Stimulated activated CD8-positive, alpha-beta memory T cell treated with anti-CD3 and anti-CD28 coated beads, Interleukin-15, amount 100 ng/mL, for 24 hours (primary cell): Measurements from ENCODE around the gene ZNF497.
"Not testable (repeated sequence)": the region's sequence is repeated elsewhere in the genome, so short reads cannot be mapped to it uniquely, and the experiment has no call there.

Experiments
- DNase-seq: peaks from one replicate; pipeline ENCODE4 v3.0.0-alpha.2; 2020; ENCODE audit warnings: low read depth

Gene ZNF497

DNA sequence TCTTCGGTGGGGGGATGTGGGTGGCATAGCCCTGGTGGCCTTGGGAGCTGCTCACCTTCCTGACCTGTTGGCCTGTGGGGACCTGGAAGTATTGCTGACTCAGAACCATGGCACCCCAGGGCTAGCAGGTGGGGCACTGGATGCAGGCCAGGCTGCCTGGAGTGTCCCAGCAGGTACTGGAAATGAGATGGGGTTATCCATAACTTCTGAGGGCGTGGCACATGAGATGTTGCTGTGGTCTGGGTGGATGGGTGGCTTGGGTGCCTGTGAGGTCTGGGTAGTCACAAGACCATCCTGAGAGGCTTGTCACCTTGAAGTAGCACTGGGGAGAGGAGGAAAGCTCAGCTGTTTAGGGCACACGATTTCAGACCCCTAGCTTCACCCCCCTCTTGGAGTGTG is 32.3 kb upstream of the ZNF497 start:
- no peak for DNase-seq

DNA sequence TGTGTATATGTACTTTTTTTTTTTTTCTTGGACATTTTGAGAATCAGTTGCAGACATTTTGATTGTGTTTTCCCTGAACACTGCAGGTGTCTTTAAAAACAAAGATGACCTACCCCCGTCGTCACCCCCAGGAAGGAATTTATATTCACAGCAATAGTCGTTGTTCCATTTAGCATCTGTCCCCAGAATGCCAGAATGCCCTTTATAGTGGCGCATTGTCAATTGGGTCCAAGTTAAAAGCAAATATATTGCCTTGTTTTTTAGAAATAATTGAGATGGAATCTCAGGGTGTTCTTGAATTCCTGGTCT is 31.1 kb upstream of the ZNF497 start:
- DNase-seq = no peak

DNA sequence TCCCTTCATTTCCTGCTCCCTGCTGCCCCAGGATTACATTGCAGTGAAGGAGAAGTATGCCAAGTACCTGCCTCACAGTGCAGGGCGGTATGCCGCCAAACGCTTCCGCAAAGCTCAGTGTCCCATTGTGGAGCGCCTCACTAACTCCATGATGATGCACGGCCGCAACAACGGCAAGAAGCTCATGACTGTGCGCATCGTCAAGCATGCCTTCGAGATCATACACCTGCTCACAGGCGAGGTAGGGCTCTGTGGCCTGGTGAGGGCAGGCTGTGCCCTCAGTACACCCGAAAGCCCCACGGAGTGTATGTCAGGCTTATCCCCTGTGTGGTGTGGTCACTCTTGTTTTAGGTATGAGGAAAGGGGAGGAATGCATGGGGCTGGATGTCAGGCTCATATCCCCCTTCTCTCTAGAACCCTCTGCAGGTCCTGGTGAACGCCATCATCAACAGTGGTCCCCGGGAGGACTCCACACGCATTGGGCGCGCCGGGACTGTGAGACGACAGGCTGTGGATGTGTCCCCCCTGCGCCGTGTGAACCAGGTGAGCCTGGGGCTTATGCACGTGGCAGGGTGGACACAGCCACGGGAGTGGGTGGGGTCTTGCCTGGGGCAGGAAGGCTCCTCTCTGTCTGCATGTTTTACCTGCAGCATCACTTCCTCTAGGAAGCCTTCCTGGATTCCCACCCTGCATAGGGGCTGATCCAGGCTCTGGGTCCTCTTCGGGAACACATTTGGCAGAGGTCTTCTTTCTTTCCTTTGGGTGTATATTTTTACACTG is 30.6 kb upstream of the ZNF497 start:
- no peak for DNase-seq

DNA sequence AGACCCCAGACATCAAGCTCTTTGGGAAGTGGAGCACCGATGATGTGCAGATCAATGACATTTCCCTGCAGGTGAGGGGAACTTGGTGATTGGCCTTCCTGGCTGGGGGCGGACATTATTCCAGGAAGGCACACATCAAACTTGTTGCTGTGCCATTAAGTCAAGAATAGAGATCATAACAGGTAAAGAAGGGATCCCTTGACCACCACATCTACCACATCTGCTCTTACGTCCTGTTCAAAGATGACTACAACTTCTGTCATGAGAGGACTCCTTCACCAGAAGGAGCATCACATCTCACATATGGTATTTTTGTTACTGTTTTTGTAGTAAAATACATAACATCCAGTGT is 25.6 kb upstream of the ZNF497 start:
- no peak for DNase-seq

DNA sequence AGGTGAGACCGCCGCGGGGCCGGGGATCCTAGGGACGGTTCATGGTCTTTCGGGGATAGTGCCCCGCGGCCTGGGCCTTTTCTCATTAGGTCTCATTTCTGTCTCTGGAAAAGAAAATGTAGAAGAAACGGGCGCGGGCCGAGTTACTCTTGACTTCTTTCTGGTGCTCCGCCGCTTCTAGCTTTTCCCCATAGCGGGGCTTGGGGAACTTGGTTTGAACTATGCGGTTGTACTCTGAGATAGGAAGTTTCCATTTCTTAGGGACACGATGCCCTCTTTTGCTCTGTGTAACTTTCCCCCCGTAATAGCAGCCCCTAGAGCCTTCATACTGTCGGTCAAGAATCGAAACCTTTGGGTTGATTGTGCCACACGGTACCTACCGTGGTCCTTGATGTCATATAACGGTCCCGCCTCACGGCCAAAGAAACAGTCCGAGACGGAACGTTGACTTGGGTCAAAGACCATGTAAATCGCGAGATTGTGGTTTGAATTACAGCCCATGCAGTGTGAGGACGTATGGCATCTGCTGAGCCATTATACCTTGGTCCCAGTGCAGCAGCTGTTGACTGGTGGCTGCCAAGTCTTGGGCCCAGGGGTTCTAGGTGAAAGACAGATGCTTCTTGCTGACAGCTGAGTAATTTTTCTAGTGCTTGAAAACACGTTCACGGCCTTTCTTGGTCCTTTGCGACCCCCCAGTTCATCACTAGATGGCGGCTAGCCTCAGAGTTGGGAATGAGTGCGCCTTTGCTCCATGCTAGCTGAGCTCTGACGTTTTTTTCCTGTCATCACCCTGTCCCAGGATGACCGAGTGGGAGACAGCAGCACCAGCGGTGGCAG is 25.0 kb upstream of the ZNF497 start:
- no peak for DNase-seq

DNA sequence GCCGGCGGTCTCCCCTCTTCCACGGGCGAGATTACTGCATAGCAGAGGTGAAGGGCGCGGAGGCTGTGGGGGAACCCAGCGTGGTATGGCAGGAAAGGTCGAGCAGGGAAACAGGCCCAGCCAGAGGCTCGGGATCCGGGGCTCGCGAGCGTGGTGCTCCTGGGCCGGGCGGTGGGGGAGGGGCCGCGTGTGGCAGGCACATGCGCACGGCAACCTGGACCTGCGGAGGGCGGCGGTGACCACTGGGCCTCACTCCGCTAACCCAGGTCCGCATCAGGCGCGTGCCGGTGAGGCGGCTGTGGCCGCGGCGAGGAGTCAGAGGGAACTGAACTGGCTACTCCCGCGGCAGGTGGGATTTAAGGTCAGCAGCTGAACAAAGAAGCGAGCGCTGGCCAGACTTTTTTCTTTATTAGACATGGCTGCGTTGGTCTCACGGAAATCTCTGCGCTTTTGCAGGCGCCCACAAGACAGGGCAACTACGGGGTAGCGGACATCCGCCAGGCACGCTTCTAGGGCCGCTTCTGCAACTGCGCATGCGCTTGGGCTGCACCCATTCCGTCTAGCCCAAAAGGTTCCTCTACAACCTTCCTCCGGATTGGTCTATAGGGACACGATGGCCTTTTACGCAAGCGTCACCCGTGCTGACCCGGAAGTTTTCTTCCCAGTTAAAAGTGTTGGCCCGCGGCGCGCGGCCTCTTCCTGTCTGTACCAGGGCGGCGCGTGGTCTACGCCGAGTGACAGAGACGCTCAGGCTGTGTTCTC is 24.2 kb upstream of the ZNF497 start, which contains the start of gene RPS5:
TSS of gene RPS5 (plus strand) at position 694 of the 762 bp plus-strand sequence. CDS start 869 bp downstream, outside the sequence.
- DNase-seq = peak; percentile 87

DNA sequence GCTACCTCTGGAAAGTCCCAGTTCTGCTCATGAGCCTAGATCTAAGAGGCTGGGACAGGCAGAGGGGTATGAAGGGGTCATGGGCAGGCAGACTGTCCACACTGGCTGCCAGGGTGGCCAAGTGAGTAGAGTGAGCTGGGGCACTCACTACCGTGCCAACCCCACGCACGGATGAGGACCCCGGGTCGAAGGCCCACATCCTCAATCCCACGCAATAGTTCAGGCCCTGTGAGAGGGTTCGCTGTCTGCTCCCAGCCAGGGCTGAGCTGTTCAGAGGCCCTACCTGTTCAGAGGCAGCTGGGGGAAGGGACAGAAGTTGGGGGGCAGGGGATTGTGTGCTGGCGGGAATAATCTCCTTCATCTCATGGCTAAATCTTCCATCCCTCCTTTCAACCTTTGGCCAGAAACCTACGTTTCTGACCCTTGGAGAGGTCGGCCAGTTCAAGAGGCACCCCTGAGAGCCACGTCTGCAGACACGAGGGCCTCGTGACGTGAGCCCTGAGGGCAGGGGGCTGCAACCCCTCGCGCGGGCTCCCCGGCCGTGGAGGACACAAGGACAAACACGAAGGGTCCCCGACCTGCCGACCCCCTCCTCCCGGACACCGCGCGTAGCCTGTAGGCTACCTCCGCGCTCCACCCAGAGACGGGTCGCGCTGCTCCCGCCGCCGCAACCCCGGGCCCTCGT is 23.5 kb upstream of the ZNF497 start:
- DNase-seq = no peak

DNA sequence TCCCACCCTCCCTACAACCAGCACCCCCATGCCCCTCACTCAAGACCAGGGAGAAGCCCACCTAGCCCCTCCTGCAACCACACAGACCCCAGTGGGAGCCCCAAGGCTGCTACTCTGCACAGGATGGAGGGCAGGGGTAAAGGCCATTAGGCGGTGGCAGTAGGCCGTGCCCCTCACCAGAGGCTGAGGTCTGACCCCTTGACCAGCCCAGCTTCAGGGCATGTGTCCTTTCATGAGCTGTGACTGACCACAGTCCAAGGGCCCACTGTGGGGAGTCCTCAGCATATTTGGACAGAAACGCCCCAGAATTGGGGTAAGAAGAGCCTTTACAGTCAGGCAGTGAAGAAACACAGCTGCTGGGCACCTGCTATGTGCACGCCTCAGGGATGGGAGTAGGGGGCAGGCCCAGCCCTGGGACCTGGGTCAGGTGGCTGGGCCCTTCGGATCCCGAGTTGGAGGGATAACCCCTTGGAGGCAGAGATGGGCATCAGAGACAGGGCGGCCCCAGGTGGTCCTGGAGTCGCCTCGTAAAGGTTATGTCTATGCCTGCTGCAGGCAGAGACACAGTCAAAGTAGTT is 22.9 kb upstream of the ZNF497 start:
- DNase-seq = no peak

DNA sequence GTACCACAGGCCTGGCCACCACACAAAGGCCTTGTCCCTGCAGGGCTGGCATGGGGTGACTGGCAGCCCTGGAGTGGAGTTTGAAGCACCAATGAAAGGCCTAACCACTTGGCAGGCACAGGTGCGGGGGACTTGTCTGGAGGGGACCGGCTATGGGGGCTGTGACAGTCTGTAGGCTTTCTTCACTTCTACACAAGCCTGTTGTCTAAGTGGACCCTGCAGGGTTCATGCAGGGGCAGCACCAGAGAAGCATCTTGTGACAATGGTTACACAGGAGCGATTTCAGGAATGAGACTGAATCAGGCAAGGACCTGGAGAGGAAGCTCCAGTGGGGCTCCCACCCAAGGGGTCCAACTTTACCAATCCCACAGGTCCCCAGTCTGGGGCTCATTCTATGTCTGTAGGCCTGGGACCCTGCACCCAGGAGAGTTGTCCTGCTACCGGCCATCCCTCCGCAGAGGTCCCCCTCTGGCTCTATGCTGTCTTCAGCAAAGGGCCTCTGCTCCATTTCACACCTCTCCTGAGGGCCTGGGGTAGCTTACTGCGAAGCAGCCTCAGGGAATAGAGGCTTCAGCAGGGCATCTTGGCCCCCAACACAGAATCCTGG is 20.5 kb upstream of the ZNF497 start:
- no peak for DNase-seq

DNA sequence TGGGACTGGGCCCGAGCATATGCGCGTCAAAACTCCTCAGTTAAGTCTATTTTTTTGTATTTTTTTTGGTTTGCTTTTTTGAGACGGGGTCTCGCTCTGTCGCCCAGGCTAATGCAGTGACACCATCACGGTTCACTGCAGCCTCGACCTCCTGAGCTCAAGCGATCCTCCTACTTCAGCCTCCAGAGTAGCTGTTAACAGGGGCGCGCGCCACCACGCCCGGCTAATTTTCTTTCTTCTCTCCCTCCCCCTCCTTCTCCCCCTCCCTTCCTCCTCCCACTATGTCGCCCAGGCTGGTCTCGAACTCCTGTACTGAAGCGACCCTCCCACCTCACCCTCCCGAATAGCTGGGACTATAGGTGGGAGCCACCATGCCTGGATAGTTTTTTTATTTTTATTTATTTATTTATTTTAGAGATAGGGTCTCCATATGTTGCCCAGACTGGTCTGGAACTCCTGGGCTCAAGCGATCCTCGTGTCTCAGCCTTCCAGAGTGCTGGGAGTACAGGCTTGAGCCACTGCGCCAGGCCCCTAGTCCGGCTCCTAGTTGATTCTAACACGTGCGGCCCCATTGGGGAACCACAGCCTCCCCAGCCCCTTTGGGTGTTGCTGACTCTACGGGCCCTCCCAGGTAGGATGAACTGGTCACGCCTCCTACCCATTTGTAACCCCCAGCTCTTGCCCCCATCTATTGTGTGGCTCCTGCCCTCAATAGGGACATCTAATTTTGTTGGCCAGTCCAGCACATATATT is 19.1 kb upstream of the ZNF497 start:
- no peak for DNase-seq

DNA sequence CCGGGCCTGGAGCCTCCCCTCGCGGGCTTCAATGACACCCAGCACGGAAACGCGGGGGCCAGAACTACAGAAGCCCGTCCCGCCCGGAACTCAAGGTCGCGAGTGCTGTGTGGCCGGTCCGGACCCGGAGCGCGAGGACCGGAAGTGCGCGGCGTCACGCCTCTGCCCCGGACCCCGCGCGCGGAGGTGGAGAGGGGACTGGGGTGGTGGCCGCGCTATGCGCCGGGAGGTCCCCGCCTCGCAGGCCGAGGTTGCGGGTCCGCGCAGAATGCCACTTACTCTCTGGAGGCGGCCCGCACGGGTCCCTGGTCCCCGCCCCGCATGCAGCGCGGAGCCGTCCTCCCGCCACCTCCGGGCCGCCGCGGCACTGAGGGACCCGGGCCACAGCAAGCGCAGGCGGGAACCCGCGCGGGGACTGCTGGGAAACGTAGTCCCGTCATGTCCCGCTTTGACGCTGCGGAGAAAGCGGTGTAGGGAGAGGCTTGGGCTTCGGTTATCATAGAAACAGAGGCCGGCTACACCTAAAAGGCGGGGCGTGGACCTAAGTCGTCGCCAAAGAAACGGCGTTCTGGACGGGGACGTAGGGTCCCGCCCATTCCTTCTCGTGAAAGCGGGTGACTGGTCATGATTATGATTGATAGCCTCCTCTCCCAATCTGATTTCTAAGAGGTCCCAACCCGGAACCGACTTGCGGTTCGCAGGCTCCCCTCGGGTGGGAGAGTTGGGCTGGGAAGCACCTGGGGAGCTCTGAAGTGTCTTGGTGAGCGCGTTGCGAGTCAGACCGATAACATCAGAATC is 18.3 kb upstream of the ZNF497 start, which contains the start of gene ZNF837:
TSS of gene ZNF837 (minus strand) at position 369 of the 798 bp plus-strand sequence. CDS start 11,698 bp downstream, outside the sequence.
- peak; percentile 83 for DNase-seq

DNA sequence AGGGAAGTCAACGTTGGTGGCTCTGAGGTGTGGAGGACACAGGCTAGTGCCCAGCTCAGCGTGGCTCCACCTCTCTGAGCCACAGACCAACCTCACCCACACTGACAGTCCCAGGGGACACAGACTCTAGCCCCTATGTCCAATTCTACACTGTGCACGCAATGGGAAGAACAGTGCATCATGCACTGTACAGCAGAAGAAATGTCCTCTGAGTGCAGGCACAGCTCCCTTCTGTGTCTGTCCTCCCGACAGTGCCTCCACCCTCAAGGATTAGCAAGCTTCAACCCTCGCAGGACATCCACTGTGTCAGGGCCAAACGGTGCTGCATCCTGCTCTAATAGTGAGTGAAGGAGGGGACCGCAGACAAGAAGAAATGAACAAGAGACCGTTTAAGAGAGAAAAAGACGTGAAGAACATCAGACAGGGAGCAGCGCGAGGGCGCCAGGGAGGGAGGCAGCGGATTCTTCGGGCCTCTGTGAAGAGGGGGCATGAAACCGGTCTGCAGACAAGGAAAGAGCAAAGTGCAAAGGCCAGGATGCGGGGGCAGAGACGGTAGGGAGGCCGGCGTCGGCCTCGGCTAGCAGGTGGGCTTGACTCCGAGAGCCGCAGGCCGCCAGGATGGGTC is 17.6 kb upstream of the ZNF497 start:
- DNase-seq = no peak

DNA sequence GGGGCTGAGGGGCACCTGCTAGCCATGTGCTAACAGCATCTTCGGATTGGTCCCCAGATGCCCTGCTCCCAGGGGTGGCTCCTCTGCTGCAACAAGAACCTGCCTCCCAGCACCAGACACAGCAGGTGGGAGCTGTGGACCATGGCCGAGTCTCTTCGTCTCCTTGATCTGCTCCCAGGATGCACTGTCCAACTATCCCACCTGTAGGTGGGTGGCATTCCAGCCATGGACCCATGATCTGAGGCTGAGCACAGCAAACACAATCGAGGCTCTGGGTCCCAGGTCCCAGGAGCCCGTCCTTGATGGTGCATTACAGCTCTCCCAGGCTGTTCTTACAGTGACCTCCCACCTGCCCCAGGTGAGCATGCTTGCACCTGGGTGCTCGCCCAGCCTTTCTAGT is 16.7 kb upstream of the ZNF497 start:
- no peak for DNase-seq

DNA sequence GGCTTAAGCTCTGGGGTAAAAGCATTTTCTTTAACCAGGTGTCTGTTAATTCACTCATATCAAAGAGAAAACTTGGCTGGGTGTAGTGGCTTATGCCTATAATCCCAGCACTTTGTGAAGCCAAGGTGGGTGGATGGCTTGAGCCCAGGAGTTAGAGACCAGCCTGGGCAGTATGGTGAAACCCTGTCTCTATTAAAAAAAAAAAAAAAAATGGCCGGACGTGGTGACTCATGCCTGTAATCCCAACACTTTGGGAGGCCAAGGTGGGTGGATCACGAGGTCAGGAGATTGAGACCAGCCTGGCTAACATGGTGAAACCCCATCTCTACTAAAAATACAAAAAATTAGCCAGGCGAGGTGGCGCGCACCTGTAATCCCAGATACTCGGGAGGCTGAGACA is 14.2 kb upstream of the ZNF497 start:
- DNase-seq = not testable (repeated sequence)

DNA sequence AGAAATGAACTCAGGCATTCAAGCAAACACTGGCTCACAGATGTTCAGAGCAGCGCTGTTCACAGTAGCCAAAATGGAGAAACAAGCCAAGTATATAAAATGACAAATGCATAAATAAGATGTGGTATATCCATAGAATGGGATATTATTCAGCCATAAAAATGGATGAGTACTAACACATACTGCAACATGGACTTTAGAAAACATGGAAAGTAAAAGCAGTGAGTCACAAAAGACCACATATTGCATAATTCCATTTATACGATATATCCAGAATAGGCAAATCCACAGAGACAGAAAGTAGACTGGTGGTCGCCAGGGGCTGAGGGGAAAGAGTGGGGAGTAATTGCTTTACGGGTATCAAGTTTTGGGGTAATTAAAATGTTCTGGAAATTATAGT is 11.6 kb upstream of the ZNF497 start:
- DNase-seq = no peak

DNA sequence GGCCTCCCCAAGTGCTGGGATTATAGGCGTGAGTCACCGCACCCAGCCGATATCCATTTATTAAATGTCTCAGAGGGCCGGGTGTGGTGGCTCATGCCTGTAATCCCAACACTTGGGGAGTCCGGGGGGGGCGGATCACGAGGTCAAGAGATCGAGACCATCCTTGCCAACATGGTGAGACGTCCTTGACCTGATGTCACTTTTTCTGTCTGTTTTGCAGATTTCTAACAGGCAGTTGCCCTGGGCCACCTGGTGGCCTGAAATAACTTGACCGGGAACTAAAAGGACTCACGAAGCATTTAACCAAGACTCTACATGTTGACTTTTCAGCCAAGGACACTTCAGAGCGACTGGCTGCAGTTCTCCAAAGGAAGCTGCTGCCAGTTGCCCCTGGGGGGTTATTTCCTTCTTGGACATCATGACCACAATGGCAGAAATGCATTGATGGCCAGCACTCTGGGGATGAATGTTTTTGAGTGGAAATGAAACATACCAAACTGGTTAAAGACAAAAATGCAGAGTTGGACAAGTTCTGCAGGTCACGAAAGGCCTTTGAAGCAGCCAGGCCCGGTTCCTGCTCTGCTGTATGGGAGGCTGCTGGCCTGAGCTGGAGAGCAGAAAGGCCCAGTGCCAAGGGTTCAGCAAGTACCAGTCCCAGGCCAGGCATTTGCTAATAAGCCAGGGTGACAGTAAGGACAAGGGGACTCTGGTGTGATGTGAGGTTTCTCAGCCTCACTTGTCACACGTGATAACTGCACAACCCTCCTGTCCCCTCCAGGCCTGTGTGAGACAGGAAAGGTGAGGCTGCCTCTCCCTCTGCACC is 10.0 kb upstream of the ZNF497 start:
- no peak for DNase-seq

DNA sequence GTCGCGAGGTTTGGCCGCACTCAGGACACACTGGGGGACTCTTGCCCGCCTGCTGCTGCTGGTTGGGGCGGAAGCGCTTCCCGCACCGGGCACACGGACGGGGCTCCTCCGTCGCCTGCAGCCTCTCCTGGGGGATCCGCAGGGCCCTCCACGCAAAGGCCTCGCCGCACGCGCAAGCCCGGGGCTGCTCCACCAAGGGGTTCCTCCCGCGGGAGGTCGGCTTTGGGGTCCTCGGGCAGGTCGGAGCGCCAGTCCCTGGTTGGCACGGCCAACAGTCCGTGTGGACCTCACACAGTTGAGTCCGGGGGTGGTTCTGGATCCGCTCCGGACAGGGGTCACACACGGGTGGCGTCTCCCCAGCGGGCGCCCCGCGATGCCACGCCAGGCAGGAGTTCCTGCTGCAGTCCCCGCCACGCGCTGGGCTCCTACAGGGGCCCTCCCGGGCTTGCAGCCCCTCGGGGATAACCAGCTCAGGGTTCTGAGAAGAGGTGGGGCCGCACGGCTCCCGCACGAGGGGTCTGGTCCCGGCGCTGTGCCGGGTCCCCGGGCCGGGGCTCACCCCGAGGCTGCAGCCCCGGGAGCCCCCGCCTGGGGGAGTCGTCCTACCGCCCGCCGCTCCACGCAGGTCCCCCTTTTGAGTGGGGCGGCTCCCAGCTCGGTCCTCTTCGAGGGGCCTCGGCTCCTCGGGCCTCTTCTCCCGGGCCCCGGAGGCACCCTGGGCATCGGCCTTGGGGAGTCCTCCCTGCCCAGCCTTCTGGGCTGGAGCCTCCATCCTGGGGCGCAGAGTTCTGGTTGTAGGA is 6.2 kb upstream of the ZNF497 start:
- no peak for DNase-seq
